Measurements from ENCODE around the gene RPS27.
"Not testable (repeated sequence)": the region's sequence is repeated elsewhere in the genome, so short reads cannot be mapped to it uniquely, and the experiment has no call there.

The RPS27 gene

GRCh38 chr1:153987621-153988020 lies 2.9 kb upstream of the RPS27 start:
- DNase-seq, result no peak

- no peak for DNase-seq
These were observed 629 bp downstream of the RPS27 start for GRCh38 chr1:153991151-153991630.

GRCh38 chr1:153991806-153992205 lies 1.2 kb downstream of the RPS27 start:
- DNase-seq, result no peak

GRCh38 chr1:153995202-153995601 lies 4.6 kb downstream of the RPS27 start:
- DNase-seq, result no peak

GRCh38 chr1:153995640-153996039 lies 5.1 kb downstream of the RPS27 start:
- no peak for DNase-seq

GRCh38 chr1:153996882-153997281 lies 6.3 kb downstream of the RPS27 start:
- not testable (repeated sequence) for DNase-seq

GRCh38 chr1:154000420-154000819 lies 9.9 kb downstream of the RPS27 start:
- DNase-seq, result no peak

GRCh38 chr1:154006136-154006535 lies 15.6 kb downstream of the RPS27 start:
- DNase-seq, result no peak

- no peak for DNase-seq
These were observed 21.6 kb downstream of the RPS27 start for GRCh38 chr1:154012129-154012528.

GRCh38 chr1:154012543-154012942 lies 22.0 kb downstream of the RPS27 start:
- DNase-seq, result not testable (repeated sequence)

GRCh38 chr1:154014154-154014907 lies 23.8 kb downstream of the RPS27 start:
- no peak for DNase-seq

GRCh38 chr1:154019269-154019668 lies 28.7 kb downstream of the RPS27 start:
- DNase-seq, result no peak

GRCh38 chr1:154019940-154020339 lies 29.4 kb downstream of the RPS27 start:
- DNase-seq, result no peak

- DNase-seq, result not testable (repeated sequence)
These were observed 43.1 kb downstream of the RPS27 start for GRCh38 chr1:154033697-154034096.
